Thyroid gland (tissue), 4 donors: ENCODE measurements around the gene TEX30.

Experiments
- POLR2A ChIP-seq, 2 donors: fragments of 450-650 bp; IDR thresholded peaks; one replicate each; pipeline ENCODE4 v1.6.1; 2017; ENCODE audit warnings: antibody characterized with exemption in 2 of 2, mild to moderate bottlenecking in 2 of 2, moderate library complexity in 1 of 2
- TF ChIP-seq, protein P1 (sequence below), 6 experiments: fragments of 200-600 bp in 3 of 6; fragments of 450-650 bp in 3 of 6; sonication (generic) in 3 of 6; IDR thresholded peaks; one replicate each; pipeline ENCODE4 v1.5.1; 2016 to 2019; ENCODE audit warnings: antibody characterized with exemption in 6 of 6, mild to moderate bottlenecking in 2 of 6, inconsistent platforms in 1 of 6, moderate library complexity in 1 of 6

DNA sequence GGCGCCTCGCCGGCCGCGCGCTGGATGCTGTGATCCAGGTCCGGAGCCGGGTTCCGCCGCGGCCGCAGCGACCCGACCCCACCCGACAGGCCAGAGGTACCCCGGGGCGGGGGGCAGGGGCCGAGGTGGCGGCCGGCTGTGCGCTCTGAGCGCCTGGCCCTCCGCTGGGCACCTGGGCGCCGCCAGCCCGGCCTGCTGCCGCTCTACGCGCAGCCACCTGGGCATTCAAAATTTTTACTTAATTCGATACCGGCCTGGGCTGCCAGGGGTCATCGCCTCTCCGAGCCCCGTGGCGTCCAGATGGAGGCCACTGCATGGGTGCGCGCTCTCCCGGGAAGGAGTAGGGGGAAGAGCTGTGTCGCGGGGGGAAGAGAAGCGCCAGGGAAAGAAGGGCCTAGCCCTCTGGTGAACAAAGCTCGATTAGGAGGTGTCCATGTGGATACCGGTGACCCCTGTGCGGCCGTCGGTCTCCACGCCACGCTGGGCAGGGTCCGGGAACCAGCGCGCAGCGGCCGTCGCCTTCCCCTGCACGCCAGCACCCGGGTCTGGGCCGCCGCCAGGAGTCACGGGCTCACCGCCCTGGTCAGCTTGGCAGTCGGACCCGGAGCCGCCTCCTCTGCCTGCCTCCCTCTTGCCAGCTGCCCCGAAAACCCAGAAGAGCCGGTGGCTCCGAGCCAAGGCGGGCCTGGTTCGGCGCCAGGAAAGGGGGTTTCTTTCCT lies 26.0 kb upstream of the TEX30 start:
- TF ChIP-seq, protein P1, sequence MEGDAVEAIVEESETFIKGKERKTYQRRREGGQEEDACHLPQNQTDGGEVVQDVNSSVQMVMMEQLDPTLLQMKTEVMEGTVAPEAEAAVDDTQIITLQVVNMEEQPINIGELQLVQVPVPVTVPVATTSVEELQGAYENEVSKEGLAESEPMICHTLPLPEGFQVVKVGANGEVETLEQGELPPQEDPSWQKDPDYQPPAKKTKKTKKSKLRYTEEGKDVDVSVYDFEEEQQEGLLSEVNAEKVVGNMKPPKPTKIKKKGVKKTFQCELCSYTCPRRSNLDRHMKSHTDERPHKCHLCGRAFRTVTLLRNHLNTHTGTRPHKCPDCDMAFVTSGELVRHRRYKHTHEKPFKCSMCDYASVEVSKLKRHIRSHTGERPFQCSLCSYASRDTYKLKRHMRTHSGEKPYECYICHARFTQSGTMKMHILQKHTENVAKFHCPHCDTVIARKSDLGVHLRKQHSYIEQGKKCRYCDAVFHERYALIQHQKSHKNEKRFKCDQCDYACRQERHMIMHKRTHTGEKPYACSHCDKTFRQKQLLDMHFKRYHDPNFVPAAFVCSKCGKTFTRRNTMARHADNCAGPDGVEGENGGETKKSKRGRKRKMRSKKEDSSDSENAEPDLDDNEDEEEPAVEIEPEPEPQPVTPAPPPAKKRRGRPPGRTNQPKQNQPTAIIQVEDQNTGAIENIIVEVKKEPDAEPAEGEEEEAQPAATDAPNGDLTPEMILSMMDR (IDR thresholded peaks at IDR 0.05) = no peak
- no peak for TF ChIP-seq POLR2A (IDR thresholded peaks at IDR 0.05)
